ENCODE data around the gene CCDC110.

CCDC110 gene

GRCh38 chr4:185411849-185412248 lies 59.7 kb downstream of the CCDC110 start:
- H3K27ac ChIP-seq, result no peak overlapping the region
- no peak for TF ChIP-seq CTCF (conservative IDR thresholded peaks at IDR 0.05; ENCODE audit: low read depth, low read length)
- H3K4me3 ChIP-seq (IDR thresholded peaks at IDR 0.05; ENCODE audit: insufficient read depth, low read depth, low read length), result no peak overlapping the region
- no peaks in the 10 kb centered on the region for H3K36me3 ChIP-seq (ENCODE audit: insufficient read depth)
- no peaks in the 10 kb centered on the region for H3K27me3 ChIP-seq (ENCODE audit: insufficient read depth, low read depth)
- H3K79me2 ChIP-seq (ENCODE audit: insufficient read depth, low read depth), result no peaks in the 10 kb centered on the region
- no peak overlapping the region for H3K9ac ChIP-seq
- H3K4me2 ChIP-seq, result no peak overlapping the region
- no peak overlapping the region for H2AFZ ChIP-seq (ENCODE audit: low read depth)
- H4K20me1 ChIP-seq (ENCODE audit: insufficient read depth), result no peaks in the 10 kb centered on the region
- H3K4me1 ChIP-seq (ENCODE audit: low read depth, poor library complexity, severe bottlenecking), result peaks cover 17% of the 10 kb centered on the region

DNA sequence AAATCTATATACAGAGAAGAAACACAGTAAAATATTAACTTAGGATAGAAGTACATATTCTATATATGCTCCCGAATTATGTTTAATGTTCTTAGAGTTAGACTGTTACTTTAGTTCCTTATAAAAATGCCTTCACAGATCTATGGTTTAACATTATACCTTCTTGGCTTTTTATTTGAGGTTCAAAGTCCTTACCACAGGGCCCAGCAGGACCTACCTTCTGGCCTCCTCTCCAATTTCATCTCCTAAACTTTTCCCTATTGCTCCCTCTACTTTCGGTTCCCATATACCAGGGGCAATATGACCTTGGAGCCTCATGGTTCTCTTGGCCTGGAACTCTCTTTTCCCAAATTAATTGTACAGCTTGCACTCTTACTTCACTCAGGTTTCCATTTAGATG lies 63.1 kb downstream of the CCDC110 start:
- no peak overlapping the region for H3K27ac ChIP-seq
- TF ChIP-seq CTCF (conservative IDR thresholded peaks at IDR 0.05; ENCODE audit: low read depth, low read length), result no peak
- no peaks in the 10 kb centered on the region for H3K27me3 ChIP-seq (ENCODE audit: insufficient read depth, low read depth)
- H3K9ac ChIP-seq, result no peak overlapping the region
- H4K20me1 ChIP-seq (ENCODE audit: insufficient read depth), result no peaks in the 10 kb centered on the region
- H3K4me1 ChIP-seq (ENCODE audit: low read depth, poor library complexity, severe bottlenecking), result peaks cover 10% of the 10 kb centered on the region
- no peaks in the 10 kb centered on the region for H3K79me2 ChIP-seq (ENCODE audit: insufficient read depth, low read depth)
- no peak overlapping the region for H2AFZ ChIP-seq (ENCODE audit: low read depth)
- no peaks in the 10 kb centered on the region for H3K36me3 ChIP-seq (ENCODE audit: insufficient read depth)
- no peak overlapping the region for H3K4me2 ChIP-seq
- no peak overlapping the region for H3K4me3 ChIP-seq (IDR thresholded peaks at IDR 0.05; ENCODE audit: insufficient read depth, low read depth, low read length)

- H3K4me2 ChIP-seq, result no peak overlapping the region
These were observed 66.1 kb downstream of the CCDC110 start for GRCh38 chr4:185405296-185405999.

DNA sequence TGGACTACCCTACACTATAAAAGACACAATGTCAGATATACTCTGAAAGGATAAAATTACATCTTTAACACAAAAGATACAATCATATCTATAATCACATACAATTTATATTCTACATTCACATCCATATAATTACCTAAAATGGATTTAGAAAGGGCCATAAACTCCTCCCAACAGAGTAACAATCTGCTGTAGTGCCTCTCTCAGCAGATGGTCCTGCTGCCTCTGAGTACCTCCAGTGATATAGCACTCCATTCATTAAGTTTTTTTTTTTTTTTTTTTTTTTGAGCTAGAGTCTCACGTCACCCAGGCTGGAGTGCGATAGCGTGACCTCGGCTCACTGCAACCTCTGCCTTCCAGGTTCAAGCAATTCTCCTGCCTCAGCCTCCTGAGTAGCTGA lies 67.5 kb downstream of the CCDC110 start:
- no peak for TF ChIP-seq CTCF (conservative IDR thresholded peaks at IDR 0.05; ENCODE audit: low read depth, low read length)
- H3K4me3 ChIP-seq (IDR thresholded peaks at IDR 0.05; ENCODE audit: insufficient read depth, low read depth, low read length), result no peak overlapping the region
- no peaks in the 10 kb centered on the region for H3K27me3 ChIP-seq (ENCODE audit: insufficient read depth, low read depth)
- no peak overlapping the region for H3K9ac ChIP-seq
- H4K20me1 ChIP-seq (ENCODE audit: insufficient read depth), result no peaks in the 10 kb centered on the region
- no peak overlapping the region for H2AFZ ChIP-seq (ENCODE audit: low read depth)
- H3K4me2 ChIP-seq, result no peak overlapping the region
- H3K4me1 ChIP-seq (ENCODE audit: low read depth, poor library complexity, severe bottlenecking), result peaks cover 6% of the 10 kb centered on the region
- no peaks in the 10 kb centered on the region for H3K79me2 ChIP-seq (ENCODE audit: insufficient read depth, low read depth)
- no peak overlapping the region for H3K27ac ChIP-seq
- no peaks in the 10 kb centered on the region for H3K36me3 ChIP-seq (ENCODE audit: insufficient read depth)

More at GRCh38 chr4:185405296-185405999, 66.1 kb downstream of the CCDC110 start:
- no peak overlapping the region for H3K4me3 ChIP-seq (IDR thresholded peaks at IDR 0.05; ENCODE audit: insufficient read depth, low read depth, low read length)
- H3K36me3 ChIP-seq (ENCODE audit: insufficient read depth), result no peaks in the 10 kb centered on the region
- no peak overlapping the region for H2AFZ ChIP-seq (ENCODE audit: low read depth)
- H3K27ac ChIP-seq, result no peak overlapping the region
- H3K79me2 ChIP-seq (ENCODE audit: insufficient read depth, low read depth), result no peaks in the 10 kb centered on the region
- no peaks in the 10 kb centered on the region for H4K20me1 ChIP-seq (ENCODE audit: insufficient read depth)
- no peak overlapping the region for H3K9ac ChIP-seq
- H3K27me3 ChIP-seq (ENCODE audit: insufficient read depth, low read depth), result no peaks in the 10 kb centered on the region
- H3K4me1 ChIP-seq (ENCODE audit: low read depth, poor library complexity, severe bottlenecking), result peaks cover 5% of the 10 kb centered on the region
- TF ChIP-seq CTCF (conservative IDR thresholded peaks at IDR 0.05; ENCODE audit: low read depth, low read length), result no peak
